ENCODE data around the gene BRINP1. TPM values are rescaled to one million over a fixed set of nuclear protein-coding genes. Genes with fewer than 3 reads are reported as not detected.

Gene BRINP1
- total RNA-seq, 1 experiment from 2014 or later: not detected

- ATAC-seq (no peak), DNase-seq (ENCODE audit: low read depth, low spot score) (no peak)
- Histone ChIP-seq H3K27me3 (ENCODE audit: control insufficient read depth, insufficient read depth, low read length) (no peaks in the 10 kb centered on the region), H3K4me3 (ENCODE audit: low read depth in 2 of 2, low read length in 2 of 2) (no peak overlapping the region), H3K4me1 (ENCODE audit: control insufficient read depth, insufficient read depth, low read length) (no peaks in the 10 kb centered on the region), H3K9me3 (ENCODE audit: control insufficient read depth, insufficient read depth, low read depth, low read length) (no peaks in the 10 kb centered on the region), H3K27ac (ENCODE audit: low read length) (no peak overlapping the region), H3K36me3 (ENCODE audit: control insufficient read depth, insufficient read depth, low read length) (no peaks in the 10 kb centered on the region)
- no TSS peak for BruUV-seq (replicated peaks)
- POLR2A ChIA-PET: no interaction called here
- intact Hi-C loops (cut with micrococcal nuclease; ENCODE audit: unreplicated experiment) (no loop called here), in situ Hi-C loops (cut with HindIII; ENCODE audit: low pct_unique_long_range_greater_than_20kb, low sequenced_read_pairs) (no loop called here)
- CTCF ChIA-PET: no interaction called here
- TF ChIP-seq SIN3A (IDR thresholded peaks at IDR 0.05; ENCODE audit: borderline replicate concordance, insufficient read depth, low read depth, low read length) (no peak), TCF7L2 (IDR thresholded peaks at IDR 0.05; ENCODE audit: low read depth, low read length) (no peak)
- TF ChIP-seq, protein P1, sequence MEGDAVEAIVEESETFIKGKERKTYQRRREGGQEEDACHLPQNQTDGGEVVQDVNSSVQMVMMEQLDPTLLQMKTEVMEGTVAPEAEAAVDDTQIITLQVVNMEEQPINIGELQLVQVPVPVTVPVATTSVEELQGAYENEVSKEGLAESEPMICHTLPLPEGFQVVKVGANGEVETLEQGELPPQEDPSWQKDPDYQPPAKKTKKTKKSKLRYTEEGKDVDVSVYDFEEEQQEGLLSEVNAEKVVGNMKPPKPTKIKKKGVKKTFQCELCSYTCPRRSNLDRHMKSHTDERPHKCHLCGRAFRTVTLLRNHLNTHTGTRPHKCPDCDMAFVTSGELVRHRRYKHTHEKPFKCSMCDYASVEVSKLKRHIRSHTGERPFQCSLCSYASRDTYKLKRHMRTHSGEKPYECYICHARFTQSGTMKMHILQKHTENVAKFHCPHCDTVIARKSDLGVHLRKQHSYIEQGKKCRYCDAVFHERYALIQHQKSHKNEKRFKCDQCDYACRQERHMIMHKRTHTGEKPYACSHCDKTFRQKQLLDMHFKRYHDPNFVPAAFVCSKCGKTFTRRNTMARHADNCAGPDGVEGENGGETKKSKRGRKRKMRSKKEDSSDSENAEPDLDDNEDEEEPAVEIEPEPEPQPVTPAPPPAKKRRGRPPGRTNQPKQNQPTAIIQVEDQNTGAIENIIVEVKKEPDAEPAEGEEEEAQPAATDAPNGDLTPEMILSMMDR (IDR thresholded peaks at IDR 0.05): no peak
- TF ChIP-seq, protein P2, sequence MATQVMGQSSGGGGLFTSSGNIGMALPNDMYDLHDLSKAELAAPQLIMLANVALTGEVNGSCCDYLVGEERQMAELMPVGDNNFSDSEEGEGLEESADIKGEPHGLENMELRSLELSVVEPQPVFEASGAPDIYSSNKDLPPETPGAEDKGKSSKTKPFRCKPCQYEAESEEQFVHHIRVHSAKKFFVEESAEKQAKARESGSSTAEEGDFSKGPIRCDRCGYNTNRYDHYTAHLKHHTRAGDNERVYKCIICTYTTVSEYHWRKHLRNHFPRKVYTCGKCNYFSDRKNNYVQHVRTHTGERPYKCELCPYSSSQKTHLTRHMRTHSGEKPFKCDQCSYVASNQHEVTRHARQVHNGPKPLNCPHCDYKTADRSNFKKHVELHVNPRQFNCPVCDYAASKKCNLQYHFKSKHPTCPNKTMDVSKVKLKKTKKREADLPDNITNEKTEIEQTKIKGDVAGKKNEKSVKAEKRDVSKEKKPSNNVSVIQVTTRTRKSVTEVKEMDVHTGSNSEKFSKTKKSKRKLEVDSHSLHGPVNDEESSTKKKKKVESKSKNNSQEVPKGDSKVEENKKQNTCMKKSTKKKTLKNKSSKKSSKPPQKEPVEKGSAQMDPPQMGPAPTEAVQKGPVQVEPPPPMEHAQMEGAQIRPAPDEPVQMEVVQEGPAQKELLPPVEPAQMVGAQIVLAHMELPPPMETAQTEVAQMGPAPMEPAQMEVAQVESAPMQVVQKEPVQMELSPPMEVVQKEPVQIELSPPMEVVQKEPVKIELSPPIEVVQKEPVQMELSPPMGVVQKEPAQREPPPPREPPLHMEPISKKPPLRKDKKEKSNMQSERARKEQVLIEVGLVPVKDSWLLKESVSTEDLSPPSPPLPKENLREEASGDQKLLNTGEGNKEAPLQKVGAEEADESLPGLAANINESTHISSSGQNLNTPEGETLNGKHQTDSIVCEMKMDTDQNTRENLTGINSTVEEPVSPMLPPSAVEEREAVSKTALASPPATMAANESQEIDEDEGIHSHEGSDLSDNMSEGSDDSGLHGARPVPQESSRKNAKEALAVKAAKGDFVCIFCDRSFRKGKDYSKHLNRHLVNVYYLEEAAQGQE (IDR thresholded peaks at IDR 0.05; ENCODE audit: insufficient read depth in 1 of 2, low read depth in 2 of 2, low read length in 1 of 2): no peak
These were observed 212.0 kb downstream of the BRINP1 start for GRCh38 chr9:119157196-119157595.

- POLR2A ChIA-PET: no interaction called here
- Histone ChIP-seq H3K4me3 (ENCODE audit: low read depth in 2 of 2, low read length in 2 of 2) (no peak overlapping the region), H3K9me3 (ENCODE audit: control insufficient read depth, insufficient read depth, low read depth, low read length) (no peaks in the 10 kb centered on the region), H3K4me1 (ENCODE audit: control insufficient read depth, insufficient read depth, low read length) (no peaks in the 10 kb centered on the region), H3K27me3 (ENCODE audit: control insufficient read depth, insufficient read depth, low read length) (no peaks in the 10 kb centered on the region), H3K36me3 (ENCODE audit: control insufficient read depth, insufficient read depth, low read length) (no peaks in the 10 kb centered on the region), H3K27ac (ENCODE audit: low read length) (no peak overlapping the region)
- CTCF ChIA-PET: no interaction called here
- DNase-seq (ENCODE audit: low read depth, low spot score) (no peak), ATAC-seq (no peak)
- in situ Hi-C loops (cut with HindIII; ENCODE audit: low pct_unique_long_range_greater_than_20kb, low sequenced_read_pairs): no loop called here
- intact Hi-C loops (cut with micrococcal nuclease; ENCODE audit: unreplicated experiment): no loop called here
- no TSS peak for BruUV-seq (replicated peaks)
- TF ChIP-seq, protein P1 (IDR thresholded peaks at IDR 0.05): no peak
- TF ChIP-seq, protein P2 (IDR thresholded peaks at IDR 0.05; ENCODE audit: insufficient read depth in 1 of 2, low read depth in 2 of 2, low read length in 1 of 2): no peak
- TF ChIP-seq TCF7L2 (IDR thresholded peaks at IDR 0.05; ENCODE audit: low read depth, low read length) (no peak), POLR2AphosphoS5 (IDR thresholded peaks at IDR 0.05; ENCODE audit: low read depth, low read length) (no peak), SIN3A (IDR thresholded peaks at IDR 0.05; ENCODE audit: borderline replicate concordance, insufficient read depth, low read depth, low read length) (no peak)
These were observed 212.9 kb downstream of the BRINP1 start for GRCh38 chr9:119156354-119156753.

Data from Panc1 (cell line).